ENCODE results near the gene CPLANE1.

DNA sequence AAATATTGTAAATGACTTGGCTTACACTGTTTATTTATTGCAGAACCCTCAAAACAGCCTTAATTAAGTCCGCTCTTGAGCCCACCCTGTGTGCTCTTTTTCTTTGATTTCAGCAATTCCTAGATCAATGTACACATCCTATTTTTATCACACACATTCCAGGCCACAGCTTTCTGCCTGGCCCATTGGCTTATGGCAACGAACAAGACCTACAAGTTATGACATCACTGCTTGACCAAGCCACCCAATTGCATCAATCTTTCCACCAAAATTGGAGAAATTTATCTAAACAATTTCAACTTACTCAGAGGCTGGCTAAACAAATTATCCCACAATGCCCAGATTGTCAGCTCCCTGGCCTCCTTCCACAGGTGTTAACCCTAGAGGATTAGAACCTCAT lies 158.4 kb downstream of the CPLANE1 start:
- TF ChIP-seq POLR2AphosphoS5 (IDR thresholded peaks at IDR 0.05) = no peak
- TF ChIP-seq, protein P1, sequence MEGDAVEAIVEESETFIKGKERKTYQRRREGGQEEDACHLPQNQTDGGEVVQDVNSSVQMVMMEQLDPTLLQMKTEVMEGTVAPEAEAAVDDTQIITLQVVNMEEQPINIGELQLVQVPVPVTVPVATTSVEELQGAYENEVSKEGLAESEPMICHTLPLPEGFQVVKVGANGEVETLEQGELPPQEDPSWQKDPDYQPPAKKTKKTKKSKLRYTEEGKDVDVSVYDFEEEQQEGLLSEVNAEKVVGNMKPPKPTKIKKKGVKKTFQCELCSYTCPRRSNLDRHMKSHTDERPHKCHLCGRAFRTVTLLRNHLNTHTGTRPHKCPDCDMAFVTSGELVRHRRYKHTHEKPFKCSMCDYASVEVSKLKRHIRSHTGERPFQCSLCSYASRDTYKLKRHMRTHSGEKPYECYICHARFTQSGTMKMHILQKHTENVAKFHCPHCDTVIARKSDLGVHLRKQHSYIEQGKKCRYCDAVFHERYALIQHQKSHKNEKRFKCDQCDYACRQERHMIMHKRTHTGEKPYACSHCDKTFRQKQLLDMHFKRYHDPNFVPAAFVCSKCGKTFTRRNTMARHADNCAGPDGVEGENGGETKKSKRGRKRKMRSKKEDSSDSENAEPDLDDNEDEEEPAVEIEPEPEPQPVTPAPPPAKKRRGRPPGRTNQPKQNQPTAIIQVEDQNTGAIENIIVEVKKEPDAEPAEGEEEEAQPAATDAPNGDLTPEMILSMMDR (IDR thresholded peaks at IDR 0.05) = no peak
- no peak for TF ChIP-seq POLR2A (IDR thresholded peaks at IDR 0.05)
- TF ChIP-seq EP300 (IDR thresholded peaks at IDR 0.05; ENCODE audit: low read depth) = no peak

Measured in transverse colon (tissue), 4 donors.